Measurements from ENCODE around the gene KDF1. TPM values are rescaled to one million over a fixed set of nuclear protein-coding genes. Genes with fewer than 3 reads are reported as not detected.

The KDF1 gene
- total RNA-seq, 1 donor from 2014 or later: 11.9 TPM

DNA sequence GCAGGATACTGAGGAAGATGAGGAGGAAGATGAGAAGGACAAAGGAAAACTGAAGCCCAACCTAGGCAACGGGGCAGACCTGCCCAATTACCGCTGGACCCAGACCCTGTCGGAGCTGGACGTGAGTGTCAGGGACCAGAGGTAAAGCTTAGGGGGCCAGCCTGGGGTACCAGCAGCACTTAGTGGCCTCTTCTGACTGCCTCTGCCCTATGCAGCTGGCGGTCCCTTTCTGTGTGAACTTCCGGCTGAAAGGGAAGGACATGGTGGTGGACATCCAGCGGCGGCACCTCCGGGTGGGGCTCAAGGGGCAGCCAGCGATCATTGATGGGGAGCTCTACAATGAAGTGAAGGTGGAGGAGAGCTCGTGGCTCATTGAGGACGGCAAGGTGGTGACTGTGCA is 17.6 kb downstream of the KDF1 start:
- DNase-seq (ENCODE audit: low spot score in 2 of 2, unreplicated experiment in 2 of 2): no peak
- TF ChIP-seq, protein P1, sequence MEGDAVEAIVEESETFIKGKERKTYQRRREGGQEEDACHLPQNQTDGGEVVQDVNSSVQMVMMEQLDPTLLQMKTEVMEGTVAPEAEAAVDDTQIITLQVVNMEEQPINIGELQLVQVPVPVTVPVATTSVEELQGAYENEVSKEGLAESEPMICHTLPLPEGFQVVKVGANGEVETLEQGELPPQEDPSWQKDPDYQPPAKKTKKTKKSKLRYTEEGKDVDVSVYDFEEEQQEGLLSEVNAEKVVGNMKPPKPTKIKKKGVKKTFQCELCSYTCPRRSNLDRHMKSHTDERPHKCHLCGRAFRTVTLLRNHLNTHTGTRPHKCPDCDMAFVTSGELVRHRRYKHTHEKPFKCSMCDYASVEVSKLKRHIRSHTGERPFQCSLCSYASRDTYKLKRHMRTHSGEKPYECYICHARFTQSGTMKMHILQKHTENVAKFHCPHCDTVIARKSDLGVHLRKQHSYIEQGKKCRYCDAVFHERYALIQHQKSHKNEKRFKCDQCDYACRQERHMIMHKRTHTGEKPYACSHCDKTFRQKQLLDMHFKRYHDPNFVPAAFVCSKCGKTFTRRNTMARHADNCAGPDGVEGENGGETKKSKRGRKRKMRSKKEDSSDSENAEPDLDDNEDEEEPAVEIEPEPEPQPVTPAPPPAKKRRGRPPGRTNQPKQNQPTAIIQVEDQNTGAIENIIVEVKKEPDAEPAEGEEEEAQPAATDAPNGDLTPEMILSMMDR (IDR thresholded peaks at IDR 0.05; ENCODE audit: unreplicated experiment): no peak
- Mint-ChIP-seq H3K27me3 (ENCODE audit: low read depth) (no peaks in the 10 kb centered on the region), H3K4me3 (no peak overlapping the region), H3K9me3 (no peaks in the 10 kb centered on the region), H3K27ac (no peak overlapping the region), H3K4me1 (peaks cover 5% of the 10 kb centered on the region), H3K36me3 (peaks cover 34% of the 10 kb centered on the region)

GRCh38 chr1:26941311-26941710 is 19.0 kb downstream of the KDF1 start:
- TF ChIP-seq, protein P1 (IDR thresholded peaks at IDR 0.05; ENCODE audit: unreplicated experiment): no peak
- DNase-seq (ENCODE audit: low spot score in 2 of 2, unreplicated experiment in 2 of 2): no peak
- Mint-ChIP-seq H3K27me3 (ENCODE audit: low read depth) (no peaks in the 10 kb centered on the region), H3K9me3 (no peaks in the 10 kb centered on the region), H3K4me1 (peaks cover 5% of the 10 kb centered on the region), H3K36me3 (peaks cover 35% of the 10 kb centered on the region), H3K4me3 (no peak overlapping the region), H3K27ac (no peak overlapping the region)

DNA sequence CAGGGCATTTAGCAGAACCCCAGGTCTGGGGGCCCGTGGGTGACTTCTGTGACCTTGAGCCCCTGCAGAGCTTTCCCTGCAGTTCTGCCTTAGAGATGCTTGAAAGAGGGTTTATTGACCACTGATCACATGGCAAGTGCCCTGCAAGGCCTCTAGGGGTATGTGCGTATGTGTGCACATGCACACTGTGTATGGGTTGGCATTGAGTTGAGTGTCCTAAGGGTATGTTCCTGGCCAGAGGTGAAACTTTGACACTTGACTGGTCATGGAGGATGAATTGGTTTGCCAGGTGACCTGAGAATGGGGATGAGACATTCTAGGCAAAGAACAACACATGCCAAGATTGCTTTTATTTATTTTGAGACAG is 21.6 kb downstream of the KDF1 start:
- Mint-ChIP-seq H3K27me3 (ENCODE audit: low read depth) (no peaks in the 10 kb centered on the region), H3K4me3 (no peak overlapping the region), H3K36me3 (peaks cover 30% of the 10 kb centered on the region), H3K4me1 (no peaks in the 10 kb centered on the region), H3K9me3 (no peaks in the 10 kb centered on the region), H3K27ac (no peak overlapping the region)
- TF ChIP-seq, protein P1 (IDR thresholded peaks at IDR 0.05; ENCODE audit: unreplicated experiment): no peak
- no peak for DNase-seq (ENCODE audit: low spot score in 2 of 2, unreplicated experiment in 2 of 2)

GRCh38 chr1:26938004-26938658 is 22.1 kb downstream of the KDF1 start:
- no peak for DNase-seq (ENCODE audit: low spot score in 2 of 2, unreplicated experiment in 2 of 2)
- Mint-ChIP-seq H3K27me3 (ENCODE audit: low read depth) (no peaks in the 10 kb centered on the region), H3K4me3 (no peak overlapping the region), H3K27ac (no peak overlapping the region), H3K36me3 (peaks cover 27% of the 10 kb centered on the region), H3K4me1 (no peaks in the 10 kb centered on the region), H3K9me3 (no peaks in the 10 kb centered on the region)
- TF ChIP-seq, protein P1 (IDR thresholded peaks at IDR 0.05; ENCODE audit: unreplicated experiment): no peak

- TF ChIP-seq, protein P1 (IDR thresholded peaks at IDR 0.05; ENCODE audit: unreplicated experiment): no peak
- Mint-ChIP-seq H3K9me3 (no peaks in the 10 kb centered on the region), H3K4me1 (no peaks in the 10 kb centered on the region), H3K27me3 (ENCODE audit: low read depth) (no peaks in the 10 kb centered on the region), H3K27ac (no peak overlapping the region), H3K36me3 (peaks cover 23% of the 10 kb centered on the region), H3K4me3 (no peak overlapping the region)
- DNase-seq (ENCODE audit: low spot score in 2 of 2, unreplicated experiment in 2 of 2): no peak
Observed at GRCh38 chr1:26936823-26937222, 23.4 kb downstream of the KDF1 start.

DNA sequence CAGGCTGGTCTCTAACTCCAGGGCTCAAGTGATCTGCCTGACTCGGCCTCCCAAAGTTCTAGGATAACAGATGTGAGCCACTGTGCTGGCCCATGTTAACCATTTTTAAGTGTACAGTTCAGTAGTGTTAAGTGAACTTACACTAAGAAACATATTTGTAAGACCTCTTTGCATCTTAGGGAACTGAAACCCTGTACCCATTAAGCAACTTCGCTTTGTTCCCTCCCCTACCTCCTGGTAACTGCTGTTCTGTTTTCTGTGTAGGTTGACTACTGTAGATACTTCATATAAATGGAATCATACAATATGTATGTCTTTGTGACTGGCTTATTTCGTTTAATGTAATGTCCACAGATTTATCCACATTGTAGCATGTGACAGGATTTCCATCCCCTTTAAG is 27.7 kb downstream of the KDF1 start:
- H3K36me3 Mint-ChIP-seq: peaks cover 32% of the 10 kb centered on the region

More for the DNA sequence above, 27.7 kb downstream of the KDF1 start:
- DNase-seq (ENCODE audit: low spot score in 2 of 2, unreplicated experiment in 2 of 2): no peak
- Mint-ChIP-seq H3K9me3 (no peaks in the 10 kb centered on the region), H3K4me3 (no peak overlapping the region), H3K27ac (no peak overlapping the region), H3K4me1 (no peaks in the 10 kb centered on the region), H3K27me3 (ENCODE audit: low read depth) (no peaks in the 10 kb centered on the region)
- TF ChIP-seq, protein P1 (IDR thresholded peaks at IDR 0.05; ENCODE audit: unreplicated experiment): no peak
